Neural crest cell (in vitro differentiated cells): Measurements from ENCODE around the gene BRD7. TPM values are rescaled to one million over a fixed set of nuclear protein-coding genes. Genes with fewer than 3 reads are reported as not detected.

Experiments used
- DNase-seq: peaks from one replicate; pipeline ENCODE4 v3.0.0; 2021; ENCODE audit warnings: low read depth, mixed read lengths, low spot score
- H3K27ac Mint-ChIP-seq: one replicate; pipeline ENCODE4 v1.8.0; 2021; ENCODE audit warnings: mild to moderate bottlenecking, mixed read lengths; ENCODE audit not compliant: unreplicated experiment
- H3K27me3 Mint-ChIP-seq: 2 replicates; pipeline ENCODE4 v1.8.0; 2021; ENCODE audit warnings: low read depth, mild to moderate bottlenecking, mixed read lengths
- H3K36me3 Mint-ChIP-seq: 2 replicates; pipeline ENCODE4 v1.8.0; 2021; ENCODE audit warnings: low read depth, mild to moderate bottlenecking, mixed read lengths
- H3K4me1 Mint-ChIP-seq: 2 replicates; pipeline ENCODE4 v1.8.0; 2021; ENCODE audit warnings: mixed read lengths
- H3K4me3 Mint-ChIP-seq: one replicate; pipeline ENCODE4 v1.8.0; 2021; ENCODE audit warnings: mild to moderate bottlenecking, mixed read lengths
- H3K9me3 Mint-ChIP-seq: 2 replicates; pipeline ENCODE4 v1.8.0; 2021; ENCODE audit warnings: mixed read lengths
- total RNA-seq: library from RNA; stranded (reverse); gene quantifications from 2 replicates; pipeline ENCODE4 v1.2.1, GENCODE V29; 2021
- TF ChIP-seq, protein P1 (sequence below): fragments of 200-600 bp; sonication (generic); conservative IDR thresholded peaks from 2 replicates; pipeline ENCODE4 v1.5.0; 2021; ENCODE audit warnings: antibody characterized with exemption, mild to moderate bottlenecking

BRD7 gene
- total RNA-seq, 1 donor from 2014 or later = 130 TPM

DNA sequence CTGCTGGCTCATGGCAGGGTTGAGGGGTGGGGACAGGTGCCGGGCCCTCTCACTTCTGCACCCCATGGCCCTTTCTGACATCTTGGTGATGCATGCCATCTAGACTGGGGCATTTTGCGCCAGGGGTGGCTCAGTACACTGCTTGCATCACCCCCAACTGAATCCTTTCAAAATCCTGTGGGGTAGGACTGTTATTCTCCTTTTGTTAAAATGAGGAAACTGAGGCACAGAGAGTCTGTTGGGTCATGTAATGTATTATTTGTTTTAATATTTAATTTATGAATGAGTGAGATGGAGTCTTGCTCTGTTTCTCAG lies 92.5 kb downstream of the BRD7 start:
- peaks cover 10% of the 10 kb centered on the region for H3K4me1 Mint-ChIP-seq
- H3K9me3 Mint-ChIP-seq = peaks cover 3% of the 10 kb centered on the region
- no peaks in the 10 kb centered on the region for H3K36me3 Mint-ChIP-seq
- no peak overlapping the region for H3K4me3 Mint-ChIP-seq
- no peaks in the 10 kb centered on the region for H3K27me3 Mint-ChIP-seq
- TF ChIP-seq, protein P1, sequence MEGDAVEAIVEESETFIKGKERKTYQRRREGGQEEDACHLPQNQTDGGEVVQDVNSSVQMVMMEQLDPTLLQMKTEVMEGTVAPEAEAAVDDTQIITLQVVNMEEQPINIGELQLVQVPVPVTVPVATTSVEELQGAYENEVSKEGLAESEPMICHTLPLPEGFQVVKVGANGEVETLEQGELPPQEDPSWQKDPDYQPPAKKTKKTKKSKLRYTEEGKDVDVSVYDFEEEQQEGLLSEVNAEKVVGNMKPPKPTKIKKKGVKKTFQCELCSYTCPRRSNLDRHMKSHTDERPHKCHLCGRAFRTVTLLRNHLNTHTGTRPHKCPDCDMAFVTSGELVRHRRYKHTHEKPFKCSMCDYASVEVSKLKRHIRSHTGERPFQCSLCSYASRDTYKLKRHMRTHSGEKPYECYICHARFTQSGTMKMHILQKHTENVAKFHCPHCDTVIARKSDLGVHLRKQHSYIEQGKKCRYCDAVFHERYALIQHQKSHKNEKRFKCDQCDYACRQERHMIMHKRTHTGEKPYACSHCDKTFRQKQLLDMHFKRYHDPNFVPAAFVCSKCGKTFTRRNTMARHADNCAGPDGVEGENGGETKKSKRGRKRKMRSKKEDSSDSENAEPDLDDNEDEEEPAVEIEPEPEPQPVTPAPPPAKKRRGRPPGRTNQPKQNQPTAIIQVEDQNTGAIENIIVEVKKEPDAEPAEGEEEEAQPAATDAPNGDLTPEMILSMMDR = no peak
- no peak overlapping the region for H3K27ac Mint-ChIP-seq
- DNase-seq = no peak

DNA sequence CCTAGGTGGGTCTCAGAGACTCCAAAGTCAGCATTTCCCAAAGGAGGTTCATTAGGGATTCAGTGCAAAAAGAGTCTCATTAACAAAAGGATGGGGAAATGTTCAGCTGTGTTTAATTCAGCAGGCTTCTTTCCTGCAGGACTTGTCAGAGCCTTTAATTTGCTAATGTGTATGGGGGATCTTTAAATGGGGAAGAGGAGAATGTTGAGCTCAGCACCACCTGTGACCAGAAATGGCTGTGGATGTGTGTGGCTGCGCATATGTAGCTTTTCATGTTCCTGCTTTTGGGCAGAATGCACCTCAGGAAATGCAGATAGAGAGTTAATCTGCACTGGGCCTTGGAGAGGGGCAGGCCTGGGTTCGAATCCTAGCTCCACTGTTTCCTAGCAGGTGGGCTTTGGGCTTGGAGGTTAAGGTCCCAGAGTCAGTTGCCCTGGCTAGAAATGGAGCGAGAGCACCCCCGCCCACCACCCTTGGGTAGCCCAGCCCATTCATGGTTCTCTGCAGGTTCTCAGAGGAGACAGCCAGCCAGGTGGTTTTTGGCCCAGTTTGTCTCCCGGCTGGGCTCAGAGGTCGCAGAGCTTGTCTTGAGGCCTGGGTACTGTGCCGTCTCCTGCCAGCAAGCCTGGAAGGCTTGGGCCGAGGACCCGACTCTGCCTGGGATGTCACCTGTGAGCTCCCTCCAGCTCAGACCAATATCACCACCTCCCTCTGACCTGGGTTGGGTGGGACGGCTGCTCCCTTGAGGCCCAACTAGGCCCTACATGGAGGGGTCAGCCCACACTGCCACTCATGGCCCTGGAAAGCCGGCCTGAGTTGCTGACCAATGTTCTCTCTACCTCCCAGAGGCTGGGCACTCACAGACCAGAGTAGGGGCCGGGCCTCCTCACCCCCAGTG lies 93.1 kb downstream of the BRD7 start:
- Mint-ChIP-seq H3K9me3 (peaks cover 3% of the 10 kb centered on the region), H3K27ac (no peak overlapping the region), H3K4me1 (peaks cover 10% of the 10 kb centered on the region), H3K4me3 (no peak overlapping the region), H3K27me3 (no peaks in the 10 kb centered on the region), H3K36me3 (no peaks in the 10 kb centered on the region)
- no peak for DNase-seq
- TF ChIP-seq, protein P1 = no peak

- H3K36me3 Mint-ChIP-seq = no peaks in the 10 kb centered on the region
- H3K9me3 Mint-ChIP-seq = peaks cover 3% of the 10 kb centered on the region
- TF ChIP-seq, protein P1 = no peak
- peaks cover 10% of the 10 kb centered on the region for H3K4me1 Mint-ChIP-seq
- no peak overlapping the region for H3K27ac Mint-ChIP-seq
- H3K4me3 Mint-ChIP-seq = no peak overlapping the region
- no peak for DNase-seq
- H3K27me3 Mint-ChIP-seq = no peaks in the 10 kb centered on the region
Measured at GRCh38 chr16:50275098-50275415, 93.7 kb downstream of the BRD7 start.

- no peak for DNase-seq
- no peaks in the 10 kb centered on the region for H3K27me3 Mint-ChIP-seq
- peaks cover 3% of the 10 kb centered on the region for H3K9me3 Mint-ChIP-seq
- H3K4me3 Mint-ChIP-seq = no peak overlapping the region
- H3K36me3 Mint-ChIP-seq = no peaks in the 10 kb centered on the region
- H3K4me1 Mint-ChIP-seq = peaks cover 10% of the 10 kb centered on the region
- no peak overlapping the region for H3K27ac Mint-ChIP-seq
- TF ChIP-seq, protein P1 = no peak
Measured at GRCh38 chr16:50274326-50275097, 94.3 kb downstream of the BRD7 start.

DNA sequence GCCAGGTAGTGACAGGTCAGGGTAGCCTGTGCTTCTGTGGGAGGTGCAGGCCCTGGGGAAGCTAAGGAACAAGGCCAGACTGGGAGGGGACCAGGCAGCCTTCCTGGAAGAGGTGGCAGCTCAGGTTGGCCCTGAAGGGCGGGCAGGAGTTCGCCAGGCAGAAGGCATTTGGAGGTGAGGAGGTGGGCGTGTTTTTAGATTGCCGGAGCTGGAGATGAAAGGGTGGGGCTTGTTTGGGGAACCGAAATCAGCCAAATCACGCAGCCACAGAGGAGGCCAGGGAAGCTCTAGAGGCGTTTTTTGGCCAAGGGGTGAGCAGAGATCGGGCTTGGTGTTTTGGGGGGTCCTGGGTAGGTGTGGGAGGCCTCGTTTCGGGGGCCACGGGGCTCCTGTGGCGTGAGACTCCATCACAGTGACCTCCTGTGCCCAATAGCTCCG lies 94.9 kb downstream of the BRD7 start:
- TF ChIP-seq, protein P1 = no peak
- no peak overlapping the region for H3K27ac Mint-ChIP-seq
- no peaks in the 10 kb centered on the region for H3K36me3 Mint-ChIP-seq

More for the DNA sequence above, 94.9 kb downstream of the BRD7 start:
- DNase-seq = no peak
- H3K27me3 Mint-ChIP-seq = no peaks in the 10 kb centered on the region
- H3K4me1 Mint-ChIP-seq = peaks cover 10% of the 10 kb centered on the region
- H3K4me3 Mint-ChIP-seq = no peak overlapping the region
- H3K9me3 Mint-ChIP-seq = peaks cover 3% of the 10 kb centered on the region
